ENCODE data around the gene ZNF726.
"Not testable (repeated sequence)": the region's sequence is repeated elsewhere in the genome, so short reads cannot be mapped to it uniquely, and the experiment has no call there.

The ZNF726 gene

GRCh38 chr19:23949611-23950010 is 34.9 kb downstream of the ZNF726 start:
- DNase-seq, result no peak

DNA sequence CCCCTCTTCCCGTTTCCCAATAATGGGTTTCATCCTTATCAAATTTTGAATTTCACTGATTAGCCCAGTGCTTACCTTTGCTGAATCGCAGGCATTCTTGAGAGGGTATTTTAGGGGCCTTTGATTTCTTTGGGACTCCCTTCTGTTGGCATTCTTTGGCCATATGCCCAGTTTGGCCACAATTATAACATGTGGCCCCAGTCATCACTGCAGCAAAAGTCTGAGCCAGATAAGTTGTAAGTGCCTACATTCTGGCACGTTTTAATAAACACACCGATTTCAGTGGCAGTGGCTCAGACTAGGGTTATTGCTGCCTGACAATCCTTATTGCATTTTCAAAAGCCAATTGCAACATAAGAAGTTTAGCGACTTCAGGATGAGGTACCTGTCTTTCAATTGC is 41.4 kb downstream of the ZNF726 start:
- no peak for DNase-seq

GRCh38 chr19:23957660-23958281 is 43.1 kb downstream of the ZNF726 start:
- no peak for DNase-seq

- not testable (repeated sequence) for DNase-seq
Measured at GRCh38 chr19:23963396-23963795, 48.7 kb downstream of the ZNF726 start.

GRCh38 chr19:23963881-23964280 is 49.2 kb downstream of the ZNF726 start:
- DNase-seq, result not testable (repeated sequence)

- not testable (repeated sequence) for DNase-seq
Measured at GRCh38 chr19:23964334-23964733, 49.6 kb downstream of the ZNF726 start.

- DNase-seq, result no peak
Measured at GRCh38 chr19:23969630-23970029, 54.9 kb downstream of the ZNF726 start.

DNA sequence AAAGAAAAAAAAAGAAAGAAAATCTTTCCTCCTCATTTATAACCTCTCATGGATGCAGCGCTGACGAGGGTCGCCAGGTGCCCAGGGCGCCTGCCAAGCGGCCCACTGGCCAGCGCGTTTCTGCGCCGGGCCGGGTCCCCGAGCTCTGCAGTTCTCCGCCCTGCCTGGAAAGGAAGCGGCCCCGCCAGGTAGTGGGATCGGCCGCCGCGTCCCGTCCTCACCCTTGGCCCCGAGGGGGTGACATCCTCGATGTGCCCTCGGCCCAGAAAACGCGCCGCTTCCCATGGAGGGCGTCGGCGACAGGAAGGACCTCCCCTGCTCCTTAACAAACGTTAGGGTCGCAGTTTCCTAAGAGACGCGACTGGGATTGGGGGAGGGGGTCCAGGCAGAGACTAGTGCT is 56.9 kb downstream of the ZNF726 start:
- no peak for DNase-seq

DNA sequence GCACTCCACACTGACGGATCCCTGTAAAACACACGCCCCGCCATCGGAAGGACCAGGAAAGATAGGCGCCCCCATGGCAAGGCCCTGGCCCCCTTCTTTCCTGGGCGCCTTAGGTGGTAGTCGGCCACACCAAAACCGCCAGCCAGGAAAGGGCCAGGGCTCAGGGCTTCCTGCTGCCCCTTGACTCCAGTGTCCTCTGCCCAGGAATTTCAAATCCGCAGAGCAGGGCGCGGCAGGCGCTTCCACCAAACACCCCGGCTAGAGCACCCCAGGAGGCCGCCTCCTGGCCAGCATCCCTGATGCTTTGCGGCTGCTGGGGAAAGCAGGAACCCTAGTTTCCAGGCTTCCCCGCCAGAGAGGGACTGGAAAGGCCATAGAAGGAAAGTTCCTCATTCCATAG is 57.5 kb downstream of the ZNF726 start:
- DNase-seq, result no peak

DNA sequence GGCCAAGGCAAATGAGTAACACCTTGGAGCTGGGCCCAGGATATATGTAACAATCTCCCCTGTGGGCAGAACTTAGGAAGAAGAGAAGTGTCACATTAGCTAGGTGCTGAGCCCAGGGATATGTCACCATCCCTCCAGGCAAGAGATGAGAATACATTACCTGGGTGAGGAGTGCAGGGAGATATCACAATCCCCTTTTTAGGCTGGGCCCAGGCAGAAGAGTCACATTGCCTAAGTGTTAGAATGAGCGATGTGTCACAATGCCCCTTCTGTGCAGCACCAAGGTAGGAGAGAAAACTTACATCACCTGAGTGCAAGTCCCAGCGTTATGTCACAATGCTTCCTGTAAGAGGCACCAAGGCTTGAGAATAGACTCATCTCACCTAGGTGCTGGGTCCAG is 60.3 kb downstream of the ZNF726 start:
- no peak for DNase-seq

DNA sequence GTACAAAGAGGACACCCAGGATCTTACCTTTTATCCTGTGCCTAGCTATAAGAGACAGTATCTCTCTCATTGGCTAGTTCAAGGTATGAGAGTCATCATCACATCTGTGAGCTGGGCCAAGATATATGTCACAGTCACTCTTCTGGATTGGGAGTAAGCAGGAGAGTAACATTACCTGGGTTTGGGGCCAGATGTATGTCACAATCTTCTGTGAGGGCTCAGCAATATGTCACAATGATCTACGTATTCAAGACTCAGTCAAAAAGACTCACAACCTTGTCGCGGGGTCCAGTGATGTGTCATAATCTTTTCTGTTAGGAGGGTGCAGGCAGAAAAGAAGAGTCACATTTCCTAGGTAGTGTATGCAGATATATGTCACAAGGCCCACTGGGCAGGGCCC is 61.9 kb downstream of the ZNF726 start:
- DNase-seq, result not testable (repeated sequence)

DNA sequence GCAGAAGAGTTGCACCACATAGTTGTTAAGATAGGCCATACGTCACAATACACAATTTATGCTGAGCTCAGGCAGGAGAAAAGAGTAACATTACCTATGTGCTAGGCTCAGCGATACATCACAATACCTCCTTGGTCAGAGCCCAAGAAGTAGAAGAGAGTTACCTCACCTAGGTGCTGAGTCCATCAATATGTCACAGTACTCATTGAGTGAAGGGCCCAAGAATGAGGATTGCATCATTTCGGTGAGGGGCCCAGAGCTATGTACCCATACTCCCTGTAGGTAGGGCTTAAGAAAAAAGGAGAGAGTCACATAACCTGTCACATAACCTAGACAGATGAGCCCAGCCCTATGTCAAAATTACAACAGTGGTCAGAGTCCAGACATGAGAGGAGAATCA is 62.6 kb downstream of the ZNF726 start:
- not testable (repeated sequence) for DNase-seq

- no peak for DNase-seq
Measured at GRCh38 chr19:23978068-23978467, 63.4 kb downstream of the ZNF726 start.

DNA sequence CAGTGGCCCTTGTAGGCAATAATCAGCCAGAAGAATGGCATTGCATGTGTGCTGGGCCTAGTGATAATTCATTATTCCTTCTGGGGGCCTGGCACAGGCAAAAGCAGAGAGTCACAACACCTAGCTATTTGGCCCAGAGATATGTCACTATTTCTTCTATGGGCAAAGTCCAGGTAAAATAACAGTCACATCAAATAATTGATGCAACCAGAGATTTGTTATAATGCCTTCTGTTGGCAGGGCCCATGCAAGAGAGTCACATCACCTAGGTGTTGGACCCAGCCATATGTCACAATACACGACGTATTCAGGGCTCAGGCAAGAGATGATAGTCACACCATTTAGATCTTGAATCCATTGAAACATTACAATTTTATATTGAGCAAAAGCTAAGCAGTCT is 66.1 kb downstream of the ZNF726 start:
- DNase-seq, result no peak

GRCh38 chr19:23981863-23982262 is 67.2 kb downstream of the ZNF726 start:
- DNase-seq, result no peak

- DNase-seq, result no peak
Measured at GRCh38 chr19:23983406-23983805, 68.7 kb downstream of the ZNF726 start.

Measured in CD4-positive, alpha-beta T cell treated with Interleukin-6 for 4 hours (primary cell).